GM12878 (cell line): ENCODE results near the gene IRGC. TPM values are rescaled to one million over a fixed set of nuclear protein-coding genes. Genes with fewer than 3 reads are reported as not detected.

ENCODE experiments used
- CHD1 ChIP-seq: IDR thresholded peaks from 2 replicates; pipeline ENCODE4 v1.6.1; 2012; ENCODE audit warnings: low read depth, low read length, improper control_type of control experiment
- ELK1 ChIP-seq: IDR thresholded peaks from 2 replicates; pipeline ENCODE4 v1.6.1; 2012; ENCODE audit warnings: low read depth, low read length, improper control_type of control experiment
- FOS ChIP-seq: IDR thresholded peaks from 3 replicates; pipeline ENCODE4 v1.6.1; 2011; ENCODE audit warnings: borderline replicate concordance; ENCODE audit not compliant: insufficient read length; ENCODE audit errors: extremely low read depth
- STAT1 ChIP-seq: fragments of 450-650 bp; conservative IDR thresholded peaks from 2 replicates; pipeline ENCODE4 v1.6.1; 2014; ENCODE audit warnings: antibody characterized with exemption, mild to moderate bottlenecking
- TAF1 ChIP-seq: IDR thresholded peaks from 2 replicates; pipeline ENCODE4 v1.6.1; 2011; ENCODE audit warnings: mild to moderate bottlenecking, low read depth, low read length, borderline replicate concordance
- YBX1 ChIP-seq: fragments of 450-650 bp; IDR thresholded peaks from 2 replicates; pipeline ENCODE4 v1.6.1; 2016; ENCODE audit warnings: antibody characterized with exemption
- ZBTB4 ChIP-seq: fragments of 450-650 bp; formaldehyde crosslinking; IDR thresholded peaks from 2 replicates; pipeline ENCODE4 v1.4.0; 2022; ENCODE audit warnings: mild to moderate bottlenecking, moderate library complexity
- polyA plus RNA-seq, 11 experiments: library from polyadenylated mRNA; depleted of rRNA in 4 of 11; unstranded in 6 of 11; stranded (reverse) in 5 of 11; fragments of >200 nt; fragmentation: Nextera tagmentation in 4 of 11; fragmentation: Illumina TruSeq in 1 of 11; extraction: Ambion mirVana in 4 of 11; extraction: Trizol in 1 of 11; gene quantifications; 1 replicate in 1 of 11; 2 replicates in 10 of 11; pipeline versions ENCODE4 v1.2.1 to v1.2.3, GENCODE V29; 2011 to 2016; ENCODE audit warnings: inconsistent platforms in 2 of 11, missing spikeins in 2 of 11, low read depth in 1 of 11
- total RNA-seq, 4 experiments: library from RNA; depleted of rRNA in 3 of 4; stranded (reverse); fragments of >200 nt in 3 of 4; fragmentation: Illumina TruSeq in 1 of 4; extraction: Trizol in 1 of 4; gene quantifications; 2 replicates each; pipeline versions ENCODE4 v1.2.1 to v1.2.3, GENCODE V29; 2013 to 2021
- TF ChIP-seq, protein P1 (sequence below): IDR thresholded peaks from 2 replicates; pipeline ENCODE4 v1.6.1; 2011; ENCODE audit warnings: low read depth, low read length, improper control_type of control experiment, borderline replicate concordance
- TF ChIP-seq, protein P2 (sequence below): fragments of 450-650 bp; IDR thresholded peaks from 2 replicates; pipeline ENCODE4 v1.6.1; 2017; ENCODE audit warnings: antibody characterized with exemption, mild to moderate bottlenecking, moderate library complexity

Gene IRGC
- total and polyA plus RNA-seq, 10 of the 15 experiments (the other 5 are each of a cell fraction or from before 2014, with no cell fraction given) = 0.04 TPM; not detected in 9

DNA sequence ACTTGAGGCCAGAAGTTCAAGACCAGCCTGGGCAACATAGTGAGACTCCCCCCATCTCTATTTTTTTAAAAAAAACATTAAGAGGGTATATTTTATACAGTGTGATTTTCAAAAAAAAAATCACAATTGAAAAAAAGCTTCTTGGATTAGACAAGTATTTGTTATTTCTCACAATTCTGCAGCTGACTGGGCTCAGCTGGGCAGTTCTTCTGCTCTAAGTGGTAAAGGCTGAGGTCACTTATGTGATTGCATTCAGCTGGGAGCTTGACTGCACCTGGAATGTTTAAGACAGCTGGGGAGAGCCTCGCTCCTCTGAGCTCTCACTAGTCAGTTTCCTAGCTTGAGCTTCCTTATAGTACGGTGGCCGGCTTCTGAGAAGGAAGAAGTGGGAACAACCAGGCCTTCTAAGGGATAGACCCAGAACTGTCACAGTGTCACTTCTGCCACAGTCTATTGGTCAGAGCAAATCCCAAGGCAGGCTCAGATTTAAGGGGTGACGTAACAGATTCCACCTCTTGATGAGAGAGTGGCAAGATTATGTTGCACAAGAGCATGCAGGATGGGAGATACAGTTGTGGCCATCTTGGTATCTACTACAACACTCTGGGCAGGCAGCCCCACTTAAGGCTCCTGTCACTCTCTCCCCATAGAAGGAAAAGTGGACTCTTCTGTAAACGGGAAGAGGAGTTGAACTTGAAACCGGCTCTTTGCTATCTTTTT, 19.7 kb upstream of the IRGC start (continued):
- TF ChIP-seq, protein P1, sequence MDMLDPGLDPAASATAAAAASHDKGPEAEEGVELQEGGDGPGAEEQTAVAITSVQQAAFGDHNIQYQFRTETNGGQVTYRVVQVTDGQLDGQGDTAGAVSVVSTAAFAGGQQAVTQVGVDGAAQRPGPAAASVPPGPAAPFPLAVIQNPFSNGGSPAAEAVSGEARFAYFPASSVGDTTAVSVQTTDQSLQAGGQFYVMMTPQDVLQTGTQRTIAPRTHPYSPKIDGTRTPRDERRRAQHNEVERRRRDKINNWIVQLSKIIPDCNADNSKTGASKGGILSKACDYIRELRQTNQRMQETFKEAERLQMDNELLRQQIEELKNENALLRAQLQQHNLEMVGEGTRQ = no peak
- no peak for TF ChIP-seq TAF1
- no peak for TF ChIP-seq FOS
- TF ChIP-seq, protein P2, sequence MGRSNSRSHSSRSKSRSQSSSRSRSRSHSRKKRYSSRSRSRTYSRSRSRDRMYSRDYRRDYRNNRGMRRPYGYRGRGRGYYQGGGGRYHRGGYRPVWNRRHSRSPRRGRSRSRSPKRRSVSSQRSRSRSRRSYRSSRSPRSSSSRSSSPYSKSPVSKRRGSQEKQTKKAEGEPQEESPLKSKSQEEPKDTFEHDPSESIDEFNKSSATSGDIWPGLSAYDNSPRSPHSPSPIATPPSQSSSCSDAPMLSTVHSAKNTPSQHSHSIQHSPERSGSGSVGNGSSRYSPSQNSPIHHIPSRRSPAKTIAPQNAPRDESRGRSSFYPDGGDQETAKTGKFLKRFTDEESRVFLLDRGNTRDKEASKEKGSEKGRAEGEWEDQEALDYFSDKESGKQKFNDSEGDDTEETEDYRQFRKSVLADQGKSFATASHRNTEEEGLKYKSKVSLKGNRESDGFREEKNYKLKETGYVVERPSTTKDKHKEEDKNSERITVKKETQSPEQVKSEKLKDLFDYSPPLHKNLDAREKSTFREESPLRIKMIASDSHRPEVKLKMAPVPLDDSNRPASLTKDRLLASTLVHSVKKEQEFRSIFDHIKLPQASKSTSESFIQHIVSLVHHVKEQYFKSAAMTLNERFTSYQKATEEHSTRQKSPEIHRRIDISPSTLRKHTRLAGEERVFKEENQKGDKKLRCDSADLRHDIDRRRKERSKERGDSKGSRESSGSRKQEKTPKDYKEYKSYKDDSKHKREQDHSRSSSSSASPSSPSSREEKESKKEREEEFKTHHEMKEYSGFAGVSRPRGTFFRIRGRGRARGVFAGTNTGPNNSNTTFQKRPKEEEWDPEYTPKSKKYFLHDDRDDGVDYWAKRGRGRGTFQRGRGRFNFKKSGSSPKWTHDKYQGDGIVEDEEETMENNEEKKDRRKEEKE = no peak
- no peak for TF ChIP-seq YBX1
- no peak for TF ChIP-seq STAT1
- no peak for TF ChIP-seq ELK1
- no peak for TF ChIP-seq ZBTB4 (CRISPR knock-in tag)
- no peak for TF ChIP-seq CHD1
